MM.1S (cell line): ENCODE measurements around the gene NTF3.

Source experiments
- DNase-seq: peaks from one replicate; pipeline ENCODE4 v3.0.0-alpha.2; 2015
- H2AFZ ChIP-seq: fragments of 300-600 bp; sonication (generic); 2 replicates; pipeline ENCODE4 v1.6.0; 2016; ENCODE audit warnings: antibody characterized with exemption, low read length
- H3F3A ChIP-seq: fragments of 300-600 bp; sonication (generic); 2 replicates; pipeline ENCODE4 v1.6.1; 2016; ENCODE audit warnings: mild to moderate bottlenecking, antibody characterized with exemption, low read length, moderate library complexity, mixed read lengths; ENCODE audit not compliant: insufficient read depth
- H3K27ac ChIP-seq: fragments of 300-600 bp; sonication (generic); 2 replicates; pipeline ENCODE4 v1.5.1; 2016; ENCODE audit warnings: mild to moderate bottlenecking, low read length
- H3K27me3 ChIP-seq: fragments of 300-600 bp; sonication (generic); replicated peaks from 2 replicates; pipeline ENCODE4 v1.6.0; 2016; ENCODE audit warnings: low read length; ENCODE audit not compliant: insufficient read depth
- H3K36me3 ChIP-seq: fragments of 300-600 bp; sonication (generic); replicated peaks from 2 replicates; pipeline ENCODE4 v1.6.1; 2016; ENCODE audit warnings: mild to moderate bottlenecking, low read length, mixed read lengths; ENCODE audit not compliant: insufficient read depth
- H3K4me1 ChIP-seq: fragments of 300-600 bp; sonication (generic); 2 replicates; pipeline ENCODE4 v1.6.1; 2016; ENCODE audit warnings: low read length, mixed read lengths
- H3K4me2 ChIP-seq: fragments of 300-600 bp; sonication (generic); 2 replicates; pipeline ENCODE4 v1.6.0; 2016; ENCODE audit warnings: low read depth, low read length
- H3K4me3 ChIP-seq: fragments of 300-600 bp; sonication (generic); 2 replicates; pipeline ENCODE4 v1.5.1; 2016; ENCODE audit warnings: low read length, mixed read lengths
- H3K79me2 ChIP-seq: fragments of 300-600 bp; sonication (generic); 2 replicates; pipeline ENCODE4 v1.6.1; 2016; ENCODE audit warnings: mixed run types, low read length, mixed read lengths
- H3K9ac ChIP-seq: fragments of 300-600 bp; sonication (generic); 2 replicates; pipeline ENCODE4 v1.6.1; 2016; ENCODE audit warnings: low read length, mixed read lengths
- H3K9me2 ChIP-seq: fragments of 300-600 bp; sonication (generic); replicated peaks from 2 replicates; pipeline ENCODE4 v1.6.1; 2016; ENCODE audit warnings: mild to moderate bottlenecking, low read length, mixed read lengths; ENCODE audit not compliant: insufficient read depth
- H3K9me3 ChIP-seq: fragments of 300-600 bp; sonication (generic); replicated peaks from 2 replicates; pipeline ENCODE4 v1.6.1; 2016; ENCODE audit warnings: mild to moderate bottlenecking, low read length, mixed read lengths; ENCODE audit not compliant: insufficient read depth
- H4K20me1 ChIP-seq: fragments of 300-600 bp; sonication (generic); 2 replicates; pipeline ENCODE4 v1.6.1; 2016; ENCODE audit warnings: mild to moderate bottlenecking, low read length, moderate library complexity, mixed read lengths; ENCODE audit not compliant: insufficient read depth
- CTCF ChIP-seq: fragments of 300-600 bp; sonication (generic); IDR thresholded peaks from 2 replicates; pipeline ENCODE4 v1.5.1; 2016; ENCODE audit warnings: antibody characterized with exemption, low read length, mixed read lengths
- EZH2 ChIP-seq: fragments of 300-600 bp; sonication (generic); optimal IDR thresholded peaks from 2 replicates; pipeline ENCODE3; 2017; ENCODE audit warnings: low read depth, mild to moderate bottlenecking, antibody characterized with exemption, low read length, mixed read lengths
- EZH2phosphoT487 ChIP-seq: fragments of 300-600 bp; sonication (generic); IDR thresholded peaks from 2 replicates; pipeline ENCODE4 v1.6.1; 2018; ENCODE audit warnings: antibody characterized with exemption, low read length

NTF3 gene

GRCh38 chr12:5428332-5429221 is 3.3 kb upstream of the NTF3 start:
- no peaks in the 10 kb centered on the region for H3K36me3 ChIP-seq
- no peak overlapping the region for H3K27ac ChIP-seq
- no peaks in the 10 kb centered on the region for H3K9me2 ChIP-seq
- no peaks in the 10 kb centered on the region for H3K79me2 ChIP-seq
- no peaks in the 10 kb centered on the region for H3F3A ChIP-seq
- TF ChIP-seq CTCF (peak; percentile 32), EZH2phosphoT487 (no peak)
- no peak overlapping the region for H2AFZ ChIP-seq
- H3K4me1 ChIP-seq, result no peaks in the 10 kb centered on the region
- peaks cover 23% of the 10 kb centered on the region for H3K27me3 ChIP-seq
- DNase-seq, result no peak
- no peaks in the 10 kb centered on the region for H4K20me1 ChIP-seq
- no peak overlapping the region for H3K4me3 ChIP-seq
- no peak overlapping the region for H3K4me2 ChIP-seq
- no peak overlapping the region for H3K9ac ChIP-seq
- H3K9me3 ChIP-seq, result no peaks in the 10 kb centered on the region

- no peak for TF ChIP-seq EZH2phosphoT487
- no peak for TF ChIP-seq EZH2
- TF ChIP-seq CTCF, result no peak
- Histone ChIP-seq H3K36me3 (no peaks in the 10 kb centered on the region), H3K27me3 (peaks cover 30% of the 10 kb centered on the region), H3K9ac (no peak overlapping the region), H3K9me3 (no peaks in the 10 kb centered on the region), H3K4me2 (no peak overlapping the region), H3K27ac (no peak overlapping the region), H3K9me2 (no peaks in the 10 kb centered on the region), H4K20me1 (no peaks in the 10 kb centered on the region), H2AFZ (no peak overlapping the region), H3F3A (no peaks in the 10 kb centered on the region), H3K4me3 (no peak overlapping the region), H3K79me2 (no peaks in the 10 kb centered on the region), H3K4me1 (no peaks in the 10 kb centered on the region)
- no peak for DNase-seq
These were observed 2.0 kb upstream of the NTF3 start for GRCh38 chr12:5429741-5430557.

- Histone ChIP-seq H3K9me3 (no peaks in the 10 kb centered on the region), H2AFZ (no peak overlapping the region), H3K36me3 (no peaks in the 10 kb centered on the region), H3K4me3 (no peak overlapping the region), H3K9me2 (no peaks in the 10 kb centered on the region), H3K4me2 (peak overlapping the region; percentile 4; the same call in 1 of the 2 replicates), H3K4me1 (no peaks in the 10 kb centered on the region), H3K27ac (no peak overlapping the region), H3K9ac (no peak overlapping the region), H3K79me2 (no peaks in the 10 kb centered on the region), H4K20me1 (no peaks in the 10 kb centered on the region), H3K27me3 (peaks cover 30% of the 10 kb centered on the region), H3F3A (no peaks in the 10 kb centered on the region)
- no peak for DNase-seq
- TF ChIP-seq EZH2phosphoT487 (no peak), CTCF (no peak), EZH2 (no peak)
These were observed 986 bp upstream of the NTF3 start for GRCh38 chr12:5430641-5431603.
